Islet precursor cell (in vitro differentiated cells): ENCODE measurements around the gene GAST.

Experiments used
- DNase-seq: peaks from one replicate; pipeline ENCODE4 v3.0.0-alpha.2; 2018

The GAST gene

DNA sequence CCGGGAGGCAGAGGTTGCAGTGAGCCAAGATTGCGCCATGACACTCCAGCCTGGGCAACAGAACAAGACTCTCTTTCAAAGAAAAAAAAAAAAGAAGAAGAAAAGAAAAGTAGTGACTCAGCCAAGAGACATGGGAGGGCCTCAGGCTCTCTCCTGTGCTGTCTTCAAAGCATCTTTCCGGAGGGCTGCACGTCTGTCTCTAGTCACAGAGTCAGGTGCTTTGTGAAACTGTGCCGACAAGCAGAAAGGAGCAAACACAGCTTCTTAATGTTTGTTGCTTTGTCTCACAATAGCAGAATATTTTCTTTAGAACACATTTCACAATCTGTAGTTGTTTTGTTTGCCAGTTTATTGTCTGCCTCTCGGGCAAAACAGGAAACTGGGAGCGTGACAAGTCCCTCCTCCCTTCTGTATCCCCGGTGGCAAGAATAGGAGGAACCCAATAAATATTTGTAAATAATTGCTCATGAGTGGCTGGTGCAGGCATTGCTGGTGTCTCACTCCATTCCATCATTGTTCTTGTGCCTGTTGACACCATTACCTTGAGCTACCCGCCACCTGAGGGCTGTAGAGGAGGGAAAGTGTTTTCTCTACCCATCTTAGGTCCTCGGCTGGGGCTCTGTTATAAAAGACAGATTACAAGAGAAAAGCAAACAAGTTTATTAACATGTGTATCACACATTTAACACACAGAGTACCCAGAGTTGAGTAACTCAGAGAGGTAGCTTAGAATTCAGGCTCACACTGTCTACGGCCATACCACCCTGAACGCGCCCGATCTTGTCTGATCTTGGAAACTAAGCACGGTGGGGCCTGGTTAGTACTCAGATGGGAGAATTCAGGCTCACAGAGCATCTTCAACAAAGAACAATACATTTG is 5.5 kb downstream of the GAST start:
- peak; percentile 95 for DNase-seq

DNA sequence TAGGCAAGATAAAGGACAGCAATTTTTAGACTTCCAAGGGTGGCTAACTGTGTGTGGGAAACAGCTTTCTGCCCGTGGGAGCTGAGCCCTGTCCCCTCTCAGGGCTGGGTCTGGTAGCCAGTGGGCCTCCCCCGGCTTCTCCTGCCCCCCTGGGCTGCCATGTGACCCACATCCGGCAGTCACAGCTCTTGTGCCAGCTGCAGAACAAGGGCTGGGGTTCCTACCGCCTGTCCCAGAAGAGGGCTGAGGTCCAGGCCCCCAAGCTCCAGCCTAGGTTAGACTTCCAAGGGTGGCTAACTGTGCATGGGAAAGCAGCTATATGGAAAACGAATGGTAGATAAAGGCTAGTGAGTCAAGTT is 6.1 kb downstream of the GAST start:
- peak; percentile 62 for DNase-seq

DNA sequence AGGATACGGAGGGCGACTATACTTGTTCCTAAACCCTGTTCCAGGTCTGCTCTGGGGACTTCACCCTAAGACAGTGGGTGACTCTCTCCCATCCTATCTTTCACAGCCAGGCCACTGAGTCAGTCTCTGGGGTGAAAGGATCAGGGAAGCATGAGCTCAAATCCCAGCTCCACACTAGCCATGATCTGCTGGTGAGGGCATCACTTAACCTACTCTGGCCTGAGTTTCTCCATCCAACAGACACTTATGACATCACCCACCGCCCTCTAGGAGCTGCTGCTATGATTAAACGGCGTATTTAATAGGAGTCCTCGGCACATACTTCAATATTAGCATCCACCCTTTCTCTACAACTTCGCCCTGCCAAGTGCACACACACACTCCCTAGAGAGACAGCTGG is 10.1 kb downstream of the GAST start:
- DNase-seq, result no peak

DNA sequence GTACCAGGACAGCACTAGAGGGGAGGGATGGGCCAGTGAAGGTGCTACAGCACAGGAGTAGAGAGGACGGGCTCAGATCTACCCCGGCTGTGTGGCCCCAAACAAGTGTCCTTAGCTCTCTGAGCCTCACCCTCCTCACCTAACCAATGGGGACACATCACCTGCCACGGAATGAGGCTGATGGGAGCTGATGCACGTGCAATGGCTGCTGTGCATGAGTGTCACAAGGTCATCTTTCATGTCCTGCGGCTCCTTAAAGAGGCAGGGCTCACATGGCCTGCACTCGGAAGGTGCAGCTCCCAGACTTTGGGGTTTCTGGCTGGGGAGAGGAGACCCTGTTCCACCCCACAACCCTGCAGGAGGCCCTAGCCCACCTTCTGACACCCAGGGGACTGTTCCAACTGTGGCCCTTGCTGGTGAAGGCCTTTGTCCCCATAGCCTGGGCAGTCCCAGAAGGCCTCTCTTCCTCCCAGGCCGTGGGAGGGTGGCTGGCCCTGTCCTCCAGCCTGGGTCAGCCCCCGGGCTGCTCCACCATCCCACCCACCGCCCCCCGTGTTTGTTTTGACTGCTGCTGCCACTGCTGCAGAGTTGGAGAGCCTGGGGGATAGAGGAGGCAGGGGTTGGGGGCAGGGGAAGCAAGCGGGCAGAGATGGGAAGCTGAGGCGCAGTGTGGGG is 11.8 kb downstream of the GAST start:
- DNase-seq, result no peak

DNA sequence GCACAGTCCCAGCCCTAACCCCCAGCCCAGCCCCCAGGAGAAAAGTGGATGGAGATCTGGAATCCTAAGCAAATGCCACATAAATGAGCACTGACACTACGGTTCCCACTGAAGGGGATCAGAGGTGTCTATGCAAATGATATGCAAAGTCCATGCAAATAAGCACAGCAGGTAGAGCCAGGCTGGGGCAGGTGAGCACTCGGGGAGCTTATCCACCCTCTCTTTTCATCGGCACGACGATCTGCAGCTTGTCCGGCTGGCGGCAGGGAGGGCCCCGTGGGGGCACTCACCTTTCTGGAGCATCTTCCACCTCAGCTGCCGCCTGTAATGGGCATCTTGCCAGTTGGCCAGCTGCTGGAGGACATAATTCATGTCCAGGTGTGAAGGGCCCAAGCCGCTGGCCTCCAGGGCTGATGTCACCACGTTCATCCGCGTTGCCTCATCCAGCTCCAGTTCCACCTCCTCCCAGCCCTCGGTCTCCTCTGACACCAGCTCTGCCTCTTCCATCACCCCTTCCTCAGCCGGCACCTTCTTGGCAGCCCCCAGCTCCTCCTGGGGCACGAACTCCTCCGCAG is 12.4 kb downstream of the GAST start:
- DNase-seq, result no peak

DNA sequence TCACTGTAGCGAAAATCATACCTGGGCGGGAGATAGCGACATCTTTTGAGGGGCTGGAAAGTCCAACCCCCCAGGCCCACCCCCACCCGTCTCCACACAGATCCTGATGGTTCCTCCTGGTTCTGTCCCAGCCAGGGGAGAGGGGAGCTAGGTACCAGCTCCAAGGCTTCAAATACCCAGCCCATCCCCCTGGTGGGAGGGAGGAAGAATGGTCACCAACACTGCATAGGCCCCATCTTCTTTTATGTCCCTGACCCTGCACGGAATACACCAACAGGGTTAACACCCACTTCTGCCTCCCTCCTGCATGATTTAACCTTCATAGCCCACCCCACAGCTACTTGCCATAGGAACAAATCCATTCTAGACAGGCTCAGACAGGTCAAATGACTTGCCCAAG is 13.0 kb downstream of the GAST start:
- no peak for DNase-seq

DNA sequence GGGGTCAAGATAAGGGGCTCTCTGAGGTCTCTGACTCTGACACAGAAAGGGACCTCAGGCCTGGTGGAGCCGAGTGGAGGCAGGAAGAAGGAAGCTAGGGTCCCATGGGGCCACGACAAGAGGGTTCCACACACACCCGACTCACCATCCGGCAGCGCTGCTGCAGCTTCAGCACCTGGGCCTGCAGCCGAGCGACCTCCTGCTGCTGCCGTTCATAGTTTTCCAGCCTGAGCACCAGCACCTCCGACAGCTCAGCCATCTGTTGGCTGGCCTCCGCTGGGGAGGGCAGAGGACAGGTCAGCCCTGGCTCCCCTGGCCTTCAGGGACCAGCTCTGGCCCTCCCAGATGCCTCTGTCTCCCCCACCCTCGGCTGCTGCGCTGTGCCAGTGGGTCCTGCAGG is 15.9 kb downstream of the GAST start:
- peak; percentile 55 for DNase-seq

DNA sequence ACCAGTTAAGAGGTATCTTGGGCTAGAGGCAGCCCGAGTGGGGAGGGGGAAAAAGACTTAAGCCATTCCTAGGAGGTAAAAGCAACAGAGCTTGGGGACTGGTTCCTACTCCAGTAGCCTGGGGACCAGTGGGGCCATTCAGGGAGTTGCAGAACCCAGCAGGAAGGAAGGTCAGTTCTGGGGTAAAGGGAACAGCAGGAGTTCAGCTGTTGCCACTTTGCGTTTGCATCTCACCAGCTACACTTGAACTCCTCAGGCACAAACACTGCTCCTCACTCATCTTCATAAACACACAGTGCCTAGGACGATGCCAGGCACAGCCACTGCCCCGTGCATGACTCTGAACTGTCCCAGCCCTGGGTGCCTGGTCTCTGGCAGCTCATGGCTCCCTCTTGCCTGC is 18.3 kb downstream of the GAST start:
- no peak for DNase-seq

DNA sequence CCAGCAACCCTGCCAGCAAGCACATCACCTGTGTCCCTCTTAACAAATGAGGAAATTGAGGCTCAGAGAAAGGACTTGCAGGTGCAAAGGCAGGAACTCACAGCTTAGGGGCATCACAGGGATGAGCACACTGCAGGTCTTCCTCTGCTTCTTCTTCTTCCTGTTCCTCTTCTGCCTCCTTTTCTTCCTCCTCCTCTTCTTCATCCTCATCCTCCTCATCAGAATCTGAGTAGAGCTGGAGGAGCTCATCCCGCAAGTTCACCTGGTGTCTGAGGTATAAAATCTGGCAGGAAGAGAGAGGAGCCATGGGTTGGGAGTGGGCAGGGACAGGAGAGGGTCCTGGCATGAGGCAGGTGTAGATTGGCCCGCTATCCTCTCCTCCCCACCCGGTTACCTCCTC is 19.7 kb downstream of the GAST start:
- DNase-seq, result no peak

DNA sequence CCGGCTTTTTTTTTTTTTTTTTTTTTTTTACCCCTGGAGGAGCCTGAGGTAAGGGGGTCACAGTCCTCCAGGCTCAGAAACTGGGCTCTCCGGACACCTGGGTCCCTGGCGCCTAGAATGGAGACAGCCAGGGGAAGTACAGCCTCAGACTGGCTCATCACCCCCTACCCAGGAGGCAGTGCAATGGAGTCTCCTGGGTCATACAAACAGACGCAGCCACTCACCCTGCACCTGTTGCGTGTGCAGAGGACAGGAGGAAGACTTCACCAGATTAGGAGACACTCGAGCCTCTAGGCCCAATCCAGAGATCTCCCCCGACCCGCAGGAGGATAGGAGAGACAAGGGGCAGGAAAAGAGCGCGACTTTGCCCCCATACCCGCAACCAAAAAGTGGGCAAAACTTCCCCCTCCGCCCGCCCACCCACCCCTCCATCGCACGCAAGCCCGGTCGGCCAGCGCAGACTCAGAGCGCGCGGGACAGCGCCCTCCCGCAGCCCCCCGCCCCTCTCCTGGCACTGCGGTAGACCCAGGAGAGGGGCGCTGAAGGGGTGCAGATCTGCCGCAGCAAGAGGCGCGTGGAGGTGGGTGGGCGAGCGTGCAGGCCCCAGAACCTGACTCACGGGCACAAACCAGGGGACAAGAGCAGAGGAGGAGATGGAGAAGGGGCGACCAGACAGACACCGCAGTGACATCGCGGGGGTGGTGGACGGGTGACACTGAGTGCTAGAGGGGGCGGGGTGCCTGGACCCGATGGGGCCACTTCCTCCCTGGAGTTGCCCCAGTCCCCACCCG is 21.4 kb downstream of the GAST start:
- DNase-seq, result no peak

DNA sequence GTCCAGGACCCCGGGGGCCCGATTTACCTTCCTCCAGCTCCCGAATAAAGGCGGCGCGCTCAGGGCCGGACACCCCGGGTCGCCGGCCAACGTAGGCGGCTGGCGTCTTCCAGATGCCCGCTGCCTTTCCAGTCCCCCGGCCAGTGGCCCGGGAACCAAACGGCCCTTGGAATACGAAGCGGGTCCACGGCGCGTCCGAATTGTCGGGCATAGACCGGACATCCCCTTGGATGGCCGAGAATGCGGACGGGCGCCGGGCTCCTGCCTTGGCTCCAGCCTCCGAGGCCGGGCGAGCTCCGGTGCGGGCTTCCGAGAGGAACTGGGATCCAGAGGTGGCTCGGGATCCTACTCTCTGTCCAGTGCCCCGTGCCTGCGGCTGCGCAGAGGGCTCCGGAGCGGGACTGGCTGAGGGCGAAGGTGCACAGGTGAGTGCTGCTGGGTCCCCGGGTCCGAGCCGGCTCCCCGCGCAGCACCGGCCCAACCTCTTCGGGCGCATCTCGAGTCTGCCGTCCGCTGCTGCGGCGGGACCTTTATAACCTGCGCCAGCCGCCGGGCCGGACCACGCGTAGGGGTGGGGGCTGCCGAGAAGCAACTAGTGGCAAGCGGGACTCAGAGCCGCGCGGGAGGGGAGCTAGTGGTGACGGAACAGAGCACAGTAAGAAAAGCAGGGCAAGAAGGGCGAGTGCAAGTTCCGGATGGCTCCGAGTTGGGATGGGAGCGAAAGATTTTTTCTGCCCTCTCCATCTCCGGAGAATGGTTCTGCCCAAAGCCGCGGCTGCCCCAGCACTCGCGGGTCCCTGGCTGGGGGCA is 22.2 kb downstream of the GAST start, which contains the start of gene HAP1:
TSS of gene HAP1 (minus strand) at position 505 of the 810 bp plus-strand sequence. CDS start at position 496, 9 bp downstream.
- peak; percentile 88 for DNase-seq

DNA sequence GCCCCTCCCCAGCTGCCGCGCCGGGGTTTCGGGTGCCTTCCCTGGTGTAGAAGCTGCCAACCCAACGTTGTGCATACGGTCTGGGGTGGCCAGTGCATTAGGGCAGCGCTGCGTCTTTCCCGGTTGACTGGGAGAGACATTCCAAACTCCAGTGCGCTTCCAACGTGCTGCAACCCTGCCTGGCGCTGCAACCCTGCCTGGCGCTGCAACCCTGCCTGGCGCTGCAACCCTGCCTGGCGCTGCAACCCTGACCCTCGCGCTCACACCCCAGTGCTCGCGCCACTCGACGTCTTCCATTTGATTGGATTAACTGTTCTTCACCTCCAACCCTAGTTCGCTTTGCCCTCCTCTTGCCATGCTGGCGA is 22.8 kb downstream of the GAST start:
- no peak for DNase-seq

DNA sequence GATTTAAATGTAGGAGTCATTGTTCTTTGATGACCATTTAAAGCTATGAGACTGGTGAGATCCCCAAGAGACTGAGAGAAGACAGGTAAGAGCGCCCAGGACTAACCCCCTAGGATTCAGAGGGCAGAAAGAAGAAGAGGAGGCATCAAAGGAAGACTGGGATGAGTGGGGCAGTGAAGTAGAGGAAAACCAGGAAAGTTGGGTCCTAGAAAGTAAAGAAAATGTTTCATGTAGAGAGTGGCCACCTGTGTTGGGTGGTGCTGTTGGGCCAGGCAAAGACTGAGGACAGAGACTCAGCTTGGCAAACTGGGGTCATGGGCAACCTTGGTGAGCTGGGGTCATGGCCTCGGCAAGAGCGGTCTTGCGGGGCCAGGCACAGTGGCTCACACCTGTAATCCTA is 23.6 kb downstream of the GAST start:
- DNase-seq, result no peak

DNA sequence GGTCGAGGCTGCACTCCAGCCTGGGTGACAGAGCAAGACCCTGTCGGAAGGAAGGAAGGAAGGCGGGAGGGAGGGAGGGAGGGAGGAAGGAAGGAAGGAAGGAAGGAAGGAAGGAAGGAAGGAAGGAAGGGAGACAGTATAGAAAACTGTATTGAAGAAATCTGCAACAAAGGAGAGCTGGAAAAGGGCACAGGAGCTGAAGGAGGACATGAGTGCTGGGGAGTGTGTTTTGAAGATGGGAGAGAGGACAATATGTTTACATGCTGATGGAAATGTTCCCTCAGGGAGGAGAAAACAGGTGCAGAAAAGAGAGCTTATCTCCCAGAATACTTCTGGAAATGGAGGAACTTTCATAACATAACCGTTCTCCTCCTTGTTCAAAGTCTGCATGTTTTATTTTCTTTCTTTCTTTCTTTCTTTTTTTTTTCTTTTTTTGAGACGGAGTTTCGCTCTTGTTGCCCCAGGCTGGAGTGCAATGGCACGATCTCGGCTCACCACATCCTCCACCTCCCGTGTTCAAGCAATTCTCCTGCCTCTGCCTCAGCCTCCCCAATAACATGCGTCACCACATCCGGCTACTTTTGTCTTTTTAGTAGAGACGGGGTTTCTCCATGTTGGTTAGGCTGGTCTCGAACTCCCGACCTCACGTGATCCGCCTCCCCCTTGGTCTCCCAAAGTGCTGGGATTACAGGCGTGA is 25.0 kb downstream of the GAST start:
- no peak for DNase-seq

DNA sequence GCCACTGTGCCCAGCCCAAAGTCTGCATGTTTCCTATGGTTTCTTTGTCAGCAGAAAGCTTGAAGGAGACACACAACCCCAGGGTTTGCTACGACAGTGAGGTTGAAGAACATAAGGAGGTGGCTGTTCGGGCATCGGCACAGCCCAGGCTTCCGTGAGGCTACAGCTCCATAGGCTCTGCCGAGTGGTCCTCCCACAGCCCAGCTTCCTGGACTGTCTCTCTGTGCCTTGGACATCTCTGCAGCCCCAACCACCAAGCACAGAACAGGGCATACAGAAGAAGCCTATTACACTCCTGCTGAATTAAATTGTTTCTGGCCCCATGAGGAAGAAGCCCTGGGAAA is 25.5 kb downstream of the GAST start:
- no peak for DNase-seq

DNA sequence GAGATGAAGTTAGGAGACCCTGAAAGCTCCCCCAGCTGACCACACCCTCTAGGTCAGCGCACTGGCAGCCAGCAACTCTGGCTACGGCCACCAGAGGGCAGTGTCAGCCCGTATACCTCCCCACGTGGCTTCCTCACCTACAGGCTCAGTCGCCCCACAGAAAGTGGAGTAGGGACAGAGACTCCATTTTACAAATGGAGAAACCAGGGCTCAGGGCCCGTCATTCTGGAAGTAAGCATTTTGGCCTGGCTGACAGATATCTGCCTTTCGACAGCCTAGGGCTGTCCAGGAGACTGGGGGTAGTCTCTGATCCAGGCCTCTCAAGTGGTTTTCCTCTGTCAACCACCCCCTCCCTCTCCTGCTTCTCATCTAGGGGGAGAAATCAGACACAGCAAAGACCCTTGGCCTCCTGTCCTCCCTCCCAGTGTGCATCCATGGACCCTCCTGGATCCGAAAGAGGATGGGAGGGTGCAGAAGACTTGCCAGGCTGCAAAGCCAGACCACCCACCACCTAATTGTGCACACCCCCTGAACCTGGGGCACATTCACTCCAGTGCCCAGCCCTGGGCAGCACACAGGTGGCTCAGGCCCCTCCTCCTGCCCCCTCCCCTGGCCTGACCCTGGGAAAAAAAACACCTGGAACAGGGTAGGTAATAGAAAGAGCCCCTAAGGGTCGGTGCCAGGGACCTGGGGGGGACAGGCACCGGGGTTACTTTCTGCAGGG is 26.1 kb downstream of the GAST start:
- peak; percentile 95 for DNase-seq

DNA sequence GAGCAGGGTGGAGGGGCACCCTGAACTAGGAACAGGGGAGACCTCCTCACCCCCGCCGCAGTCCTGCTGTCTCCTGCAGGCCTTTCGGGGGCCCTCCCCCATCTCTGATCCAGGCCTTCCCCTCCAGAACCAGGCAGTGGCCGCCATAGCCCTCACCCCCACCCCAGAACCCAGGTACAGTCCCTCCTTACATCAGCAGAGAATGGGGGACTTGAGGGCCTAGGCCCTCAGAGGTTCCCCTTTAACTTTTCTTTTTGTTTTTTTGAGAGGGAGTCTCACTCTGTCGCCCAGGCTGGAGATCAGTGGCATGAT is 26.6 kb downstream of the GAST start:
- no peak for DNase-seq

DNA sequence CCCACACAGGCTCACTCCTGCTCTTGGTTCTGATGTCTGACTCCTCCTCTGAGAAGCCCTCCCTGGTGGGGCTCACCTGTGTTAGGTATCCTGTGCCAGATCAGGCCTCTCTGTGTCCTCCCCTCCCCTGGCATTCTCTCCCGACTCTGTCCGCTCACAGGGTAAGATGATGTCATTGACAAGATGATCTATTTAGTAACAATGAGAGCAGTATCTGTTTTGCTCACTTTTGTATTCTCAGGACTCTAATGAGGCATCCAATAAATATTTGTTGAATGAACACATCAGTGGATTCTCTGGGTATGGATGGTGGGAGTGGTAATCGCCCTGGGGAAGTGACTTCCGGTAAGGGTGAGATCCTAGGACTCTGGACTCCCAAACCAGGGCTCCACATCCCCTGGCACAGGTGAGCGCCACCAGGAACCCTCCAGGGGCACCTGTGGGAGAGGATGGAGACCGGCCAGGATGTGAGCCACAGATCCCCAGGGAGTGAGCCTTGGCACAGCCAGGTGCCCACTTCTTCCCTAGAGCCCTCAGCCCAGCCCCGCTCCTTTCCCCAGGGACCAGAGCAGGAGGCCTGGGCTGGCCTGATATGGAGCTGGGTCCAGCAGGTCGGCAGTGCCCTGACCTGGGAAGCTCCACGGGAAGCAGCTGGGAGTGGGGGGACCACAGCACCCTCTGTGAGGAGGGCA is 27.7 kb downstream of the GAST start:
- DNase-seq, result peak; percentile 82

DNA sequence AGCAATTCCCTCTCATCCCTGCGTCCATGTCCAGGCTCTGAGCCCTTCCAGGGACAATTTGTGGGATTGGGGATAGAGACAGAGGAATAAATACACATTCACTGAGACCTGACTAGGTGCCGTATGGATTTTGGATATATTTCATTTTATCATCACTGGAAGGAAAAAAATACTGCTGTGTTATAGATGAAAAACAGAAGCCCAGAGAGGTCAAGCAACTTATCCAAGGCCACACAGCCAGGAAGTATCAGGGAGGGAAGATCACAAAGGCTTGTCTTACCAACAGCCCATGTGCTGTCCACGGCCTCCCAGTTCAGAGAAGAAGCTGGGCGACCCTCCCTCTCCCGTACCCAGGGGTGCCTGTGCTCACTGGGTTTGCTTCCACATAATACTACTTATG is 28.4 kb downstream of the GAST start:
- DNase-seq, result no peak

DNA sequence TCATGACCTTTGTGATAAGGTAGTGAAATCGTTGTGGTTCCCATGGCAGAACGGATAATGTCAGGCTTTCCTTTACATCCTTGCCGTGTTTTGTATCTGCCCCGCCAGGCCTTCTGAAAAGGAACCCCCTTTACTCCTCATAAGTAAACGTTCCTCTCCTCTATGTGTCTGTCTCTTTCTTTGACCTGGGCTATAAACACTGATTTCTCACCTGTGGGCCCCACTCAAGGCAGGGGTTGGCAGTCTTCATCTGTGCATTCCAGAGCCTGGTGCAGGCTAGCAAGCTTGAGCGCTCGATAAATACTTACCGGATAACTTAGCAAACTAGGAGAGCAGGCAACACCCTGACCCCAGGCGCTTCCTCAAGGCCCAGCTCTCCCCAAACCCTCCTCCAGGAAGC is 29.6 kb downstream of the GAST start:
- DNase-seq, result no peak

DNA sequence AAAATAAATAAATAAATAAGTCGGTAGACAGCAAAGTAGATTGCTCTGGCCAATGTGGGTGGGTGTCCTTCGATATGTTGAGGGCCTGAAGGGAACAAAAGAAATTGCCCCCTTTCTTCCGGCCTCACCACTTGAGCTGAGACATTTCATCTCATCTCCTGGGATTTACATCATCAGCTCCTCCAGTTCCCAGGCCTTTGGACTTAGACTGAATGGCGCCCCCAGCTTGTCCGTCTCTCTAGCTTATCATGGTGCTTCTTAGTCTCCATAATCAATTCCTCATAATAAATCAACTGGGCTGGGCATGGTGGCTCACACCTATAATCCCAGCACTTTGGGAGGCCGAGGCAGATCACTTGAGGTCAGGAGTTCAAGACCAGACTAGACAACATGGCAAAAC is 36.1 kb downstream of the GAST start:
- no peak for DNase-seq
